Parathyroid adenoma (tissue), 2 donors: ENCODE results near the gene CEL.

Source experiments
- H2AFZ ChIP-seq: fragments of 300-600 bp; sonication (generic); one replicate; pipeline ENCODE4 v1.7.0; 2017; ENCODE audit warnings: antibody characterized with exemption, mild to moderate bottlenecking
- H3K27ac ChIP-seq: fragments of 300-600 bp; sonication (generic); one replicate; pipeline ENCODE4 v1.7.0; 2017
- H3K27me3 ChIP-seq: fragments of 300-600 bp; sonication (generic); one replicate; pipeline ENCODE4 v1.7.0; 2017; ENCODE audit warnings: low read length; ENCODE audit not compliant: control insufficient read depth, insufficient read depth
- H3K36me3 ChIP-seq: fragments of 300-600 bp; sonication (generic); one replicate; pipeline ENCODE4 v1.7.0; 2017; ENCODE audit warnings: low read length; ENCODE audit not compliant: control insufficient read depth, insufficient read depth
- H3K4me1 ChIP-seq: fragments of 300-600 bp; sonication (generic); one replicate; pipeline ENCODE4 v1.7.0; 2017; ENCODE audit warnings: control low read depth
- H3K4me2 ChIP-seq: fragments of 300-600 bp; sonication (generic); one replicate; pipeline ENCODE4 v1.7.0; 2017; ENCODE audit warnings: low read length
- H3K4me3 ChIP-seq: fragments of 300-600 bp; sonication (generic); one replicate; pipeline ENCODE4 v1.7.0; 2017; ENCODE audit warnings: low read depth, low read length
- H3K79me2 ChIP-seq: fragments of 300-600 bp; sonication (generic); one replicate; pipeline ENCODE4 v1.7.0; 2017; ENCODE audit warnings: control low read depth
- H3K9ac ChIP-seq: fragments of 300-600 bp; sonication (generic); one replicate; pipeline ENCODE4 v1.7.0; 2017; ENCODE audit warnings: mild to moderate bottlenecking
- H3K9me3 ChIP-seq: fragments of 300-600 bp; sonication (generic); one replicate; pipeline ENCODE4 v1.7.0; 2017; ENCODE audit warnings: low read length; ENCODE audit not compliant: control insufficient read depth
- CTCF ChIP-seq: fragments of 300-600 bp; sonication (generic); IDR thresholded peaks from one replicate; pipeline ENCODE4 v1.7.0; 2017; ENCODE audit warnings: antibody characterized with exemption, mild to moderate bottlenecking
- donor health status: primary hyperparathyroidism.

The CEL gene

GRCh38 chr9:133105461-133105770, 43.6 kb downstream of the CEL start:
- Histone ChIP-seq H3K27me3 (no peaks in the 10 kb centered on the region), H3K4me3 (no peak overlapping the region), H3K27ac (no peak overlapping the region), H3K9me3 (no peaks in the 10 kb centered on the region), H2AFZ (no peak overlapping the region), H3K79me2 (no peaks in the 10 kb centered on the region), H3K9ac (no peak overlapping the region), H3K4me2 (no peak overlapping the region), H3K36me3 (no peaks in the 10 kb centered on the region), H3K4me1 (no peaks in the 10 kb centered on the region)
- TF ChIP-seq CTCF: no peak

GRCh38 chr9:133106511-133107244, 44.9 kb downstream of the CEL start:
- no peak overlapping the region for H3K9ac ChIP-seq
- H3K4me2 ChIP-seq: no peak overlapping the region
- H3K36me3 ChIP-seq: no peaks in the 10 kb centered on the region
- no peaks in the 10 kb centered on the region for H3K79me2 ChIP-seq
- no peaks in the 10 kb centered on the region for H3K9me3 ChIP-seq
- no peak for TF ChIP-seq CTCF
- H3K4me3 ChIP-seq: no peak overlapping the region
- no peaks in the 10 kb centered on the region for H3K27me3 ChIP-seq
- H3K4me1 ChIP-seq: no peaks in the 10 kb centered on the region
- no peak overlapping the region for H2AFZ ChIP-seq
- no peak overlapping the region for H3K27ac ChIP-seq

GRCh38 chr9:133107245-133107722, 45.5 kb downstream of the CEL start:
- Histone ChIP-seq H3K4me2 (no peak overlapping the region), H3K4me1 (no peaks in the 10 kb centered on the region), H2AFZ (no peak overlapping the region), H3K4me3 (no peak overlapping the region), H3K27me3 (no peaks in the 10 kb centered on the region), H3K79me2 (no peaks in the 10 kb centered on the region), H3K27ac (no peak overlapping the region), H3K9ac (no peak overlapping the region), H3K36me3 (no peaks in the 10 kb centered on the region), H3K9me3 (no peaks in the 10 kb centered on the region)
- no peak for TF ChIP-seq CTCF

- peaks cover 4% of the 10 kb centered on the region for H3K4me1 ChIP-seq
- TF ChIP-seq CTCF: no peak
- H3K27me3 ChIP-seq: no peaks in the 10 kb centered on the region
- H3K9me3 ChIP-seq: no peaks in the 10 kb centered on the region
- no peak overlapping the region for H3K4me2 ChIP-seq
- H3K36me3 ChIP-seq: no peaks in the 10 kb centered on the region
- H2AFZ ChIP-seq: no peak overlapping the region
- no peak overlapping the region for H3K9ac ChIP-seq
- no peak overlapping the region for H3K4me3 ChIP-seq
- H3K27ac ChIP-seq: no peak overlapping the region
- H3K79me2 ChIP-seq: no peaks in the 10 kb centered on the region
Observed at GRCh38 chr9:133107961-133108793, 46.4 kb downstream of the CEL start.
